Measurements from ENCODE around the gene KRTAP5-2. TPM values are rescaled to one million over a fixed set of nuclear protein-coding genes. Genes with fewer than 3 reads are reported as not detected.

KRTAP5-2 gene
- total RNA-seq, 1 donor from 2014 or later: not detected

DNA sequence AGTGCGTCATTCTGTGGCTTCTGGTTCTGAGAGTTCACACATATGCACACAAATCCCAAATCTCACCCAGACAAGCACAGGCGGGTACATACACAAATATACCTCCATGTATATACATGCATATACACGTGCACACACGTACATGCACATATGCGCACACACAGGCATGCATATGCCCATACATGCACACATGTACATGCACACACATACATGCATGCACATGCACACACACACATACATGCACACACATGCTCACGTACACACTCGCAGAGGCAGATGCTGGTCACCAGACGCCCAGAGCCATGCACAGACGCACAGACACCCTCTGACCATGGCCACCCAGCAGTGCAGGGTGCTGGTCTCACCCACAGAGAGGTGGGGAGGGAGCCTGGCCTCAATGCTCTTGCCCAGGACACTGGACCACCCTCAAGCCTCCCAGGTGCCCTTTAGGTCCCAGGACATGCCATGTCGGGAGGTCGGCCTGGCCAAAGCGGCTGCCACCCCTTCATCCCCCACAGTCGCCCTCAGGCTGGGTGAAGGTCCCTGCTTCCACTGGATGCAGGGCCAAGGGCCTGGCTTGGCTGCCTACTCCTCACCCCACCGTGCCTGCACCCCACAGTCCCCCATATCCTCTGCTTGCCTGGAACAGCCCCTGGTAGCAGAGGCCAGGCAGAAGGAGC is 35.5 kb downstream of the KRTAP5-2 start:
- DNase-seq (ENCODE audit: low spot score): no peak
- ATAC-seq: no peak
- intact Hi-C loops (cut with DNase I): no loop called here

DNA sequence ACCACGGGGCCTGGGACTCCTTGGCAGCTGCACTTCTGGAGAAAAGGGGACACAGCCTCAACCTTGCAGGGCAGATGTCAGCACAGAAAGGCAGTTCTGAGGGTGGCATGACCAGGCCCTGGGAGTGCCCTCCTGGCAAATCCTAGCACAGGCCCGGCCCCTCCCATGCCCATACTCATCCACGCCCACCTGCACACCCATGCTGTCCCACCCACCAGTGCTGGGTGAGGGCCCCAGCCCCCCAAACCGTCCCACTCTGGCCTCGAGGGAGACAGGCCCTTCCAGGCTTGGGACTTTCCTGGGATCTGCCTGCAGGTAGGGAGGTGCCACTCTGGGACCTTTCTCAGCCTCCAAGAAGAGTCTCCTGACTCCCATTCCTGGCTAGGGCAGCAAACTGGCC is 36.1 kb downstream of the KRTAP5-2 start:
- ATAC-seq: no peak
- intact Hi-C loops (cut with DNase I): no loop called here
- no peak for DNase-seq (ENCODE audit: low spot score)

DNA sequence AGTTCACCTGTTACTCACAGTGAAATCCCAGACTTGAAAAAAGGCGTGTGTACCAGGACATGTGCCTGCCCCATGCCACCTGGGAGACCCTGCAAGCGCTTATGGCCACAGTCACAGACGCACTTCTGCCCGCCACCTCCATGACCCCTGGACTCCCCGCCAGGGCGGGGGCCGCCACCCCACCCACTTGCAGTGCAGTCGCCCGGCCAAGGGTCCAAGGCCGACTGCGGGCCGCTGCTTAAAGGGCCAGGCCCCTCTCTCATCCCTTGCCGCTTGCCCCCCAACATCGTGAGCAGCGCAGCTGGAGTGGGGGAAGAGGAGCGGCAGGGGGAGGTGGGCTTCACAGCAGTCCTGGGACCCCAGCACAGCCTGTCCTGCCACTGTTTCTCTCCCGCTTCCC is 36.8 kb downstream of the KRTAP5-2 start:
- intact Hi-C loops (cut with DNase I): no loop called here
- ATAC-seq: no peak
- DNase-seq (ENCODE audit: low spot score): no peak

DNA sequence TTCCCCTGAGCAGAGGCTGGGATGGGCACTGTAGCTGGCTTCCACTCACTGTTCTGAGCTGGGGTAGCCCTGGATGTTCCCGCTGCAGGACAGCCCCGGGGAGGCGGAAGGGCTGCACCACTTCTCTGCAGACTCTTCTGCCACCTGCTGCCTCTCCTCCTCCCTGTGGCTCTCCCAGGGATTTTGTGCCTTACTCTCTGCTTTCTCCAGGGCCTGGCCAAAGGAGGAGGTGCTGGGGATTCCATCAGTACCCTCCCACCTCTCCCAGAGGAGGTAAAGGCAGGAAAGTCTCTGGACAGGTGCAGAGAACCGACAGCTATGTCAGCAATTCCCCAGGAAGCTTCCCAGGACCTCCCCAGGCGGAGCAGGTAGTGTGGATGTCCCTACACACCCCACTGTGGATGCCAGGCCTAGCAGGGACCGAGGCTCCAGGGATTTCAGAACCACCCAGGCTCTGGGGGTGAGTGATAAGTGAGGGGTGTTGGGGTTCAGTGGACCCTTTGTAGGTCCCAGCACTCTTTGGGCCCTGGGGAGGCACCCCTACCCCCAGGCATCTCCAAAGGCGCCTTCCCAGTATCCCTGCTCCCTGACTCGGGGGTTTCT is 37.3 kb downstream of the KRTAP5-2 start:
- ATAC-seq: no peak
- no peak for DNase-seq (ENCODE audit: low spot score)
- intact Hi-C loops (cut with DNase I): no loop called here

DNA sequence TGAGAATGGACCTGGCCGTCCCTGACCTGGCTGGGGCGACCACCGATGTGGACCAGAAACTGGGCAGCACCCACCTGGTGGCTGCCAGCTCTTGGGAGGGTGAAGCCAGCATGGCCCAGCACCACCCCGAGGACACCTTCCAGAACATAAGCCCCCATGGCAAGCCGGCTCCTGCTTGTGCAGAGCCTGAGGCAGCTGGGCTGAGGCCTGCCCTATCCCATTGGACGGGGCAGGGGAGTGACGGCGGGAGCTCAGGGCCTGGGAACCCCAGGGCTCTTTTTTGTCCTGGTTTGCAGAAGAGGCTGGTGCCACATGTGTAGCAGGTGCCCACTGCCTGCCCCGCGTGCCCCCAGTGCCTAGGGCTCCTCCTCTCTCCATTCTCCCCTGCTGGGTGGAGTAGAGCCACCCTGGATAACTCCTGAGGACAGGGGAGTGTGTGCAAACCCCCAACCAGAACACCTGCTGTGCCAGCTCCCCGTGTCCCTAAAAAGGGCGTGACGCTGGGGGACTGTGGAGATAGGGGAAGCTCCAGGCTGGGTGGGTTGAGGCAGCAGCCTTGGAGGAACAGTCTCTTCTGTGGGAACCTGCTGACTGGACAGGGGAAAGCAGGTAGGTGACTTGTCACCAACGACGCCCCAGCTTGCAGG is 38.0 kb downstream of the KRTAP5-2 start:
- intact Hi-C loops (cut with DNase I): no loop called here
- DNase-seq (ENCODE audit: low spot score) (peak; percentile 62), ATAC-seq (no peak)

DNA sequence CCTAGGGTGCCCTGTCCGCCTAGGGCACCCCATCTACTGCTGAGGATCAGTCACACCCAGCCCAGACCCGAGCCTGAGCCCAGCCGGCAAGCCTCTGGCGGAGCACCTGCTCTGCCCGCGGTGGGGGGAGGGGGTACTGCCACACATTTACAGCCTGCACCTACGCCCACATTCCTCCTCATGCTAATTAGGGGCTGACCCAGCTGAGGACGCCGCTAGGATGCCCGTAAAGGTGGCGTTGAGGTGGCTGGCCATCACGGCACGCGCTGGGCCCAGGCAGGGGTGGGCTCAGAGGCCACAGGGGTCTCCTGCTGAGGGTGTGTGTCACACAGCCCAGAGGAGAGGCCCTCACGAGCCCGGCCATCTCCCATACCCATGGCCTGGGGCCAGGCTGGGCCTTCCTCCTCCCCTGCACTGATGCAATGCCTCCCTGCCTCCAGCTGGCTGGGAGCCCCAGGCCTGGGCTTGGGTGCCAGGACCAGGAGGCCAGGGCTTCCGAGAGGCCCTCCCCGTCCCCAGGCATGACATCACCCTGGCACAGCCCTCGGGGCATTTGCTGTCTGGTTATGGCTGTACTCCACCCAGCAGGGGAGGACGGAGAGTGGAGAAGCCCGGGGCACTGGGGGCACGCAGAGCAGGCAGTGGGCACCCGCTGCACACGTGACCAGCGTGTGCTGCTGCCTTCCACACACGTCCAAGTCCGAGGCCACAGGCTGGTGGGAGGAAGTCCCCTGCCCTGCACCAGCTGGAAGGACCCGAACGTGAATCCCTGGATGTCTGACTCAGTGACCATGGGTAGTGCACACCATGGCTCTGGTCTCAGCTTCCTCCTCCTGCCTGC is 38.8 kb downstream of the KRTAP5-2 start:
- peak; percentile 84 for ATAC-seq
- DNase-seq (ENCODE audit: low spot score): peak; percentile 91
- intact Hi-C loops (cut with DNase I): no loop called here

DNA sequence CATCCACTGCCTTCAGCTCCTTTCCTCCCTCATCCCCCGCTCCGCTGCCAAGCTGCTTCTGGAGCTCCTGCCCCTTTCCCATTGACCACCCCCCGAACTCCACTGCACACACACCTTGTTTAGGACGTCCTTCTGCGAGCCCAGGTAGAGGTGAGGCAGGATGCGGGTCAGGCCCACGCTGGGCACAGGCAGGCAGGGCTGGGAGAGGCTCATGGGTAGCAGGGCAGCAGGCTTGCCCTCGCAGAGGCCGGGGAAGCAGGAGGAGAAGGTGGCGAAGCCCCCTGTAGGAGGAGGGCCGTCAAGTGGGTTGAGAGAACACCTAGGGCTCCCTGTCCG is 39.4 kb downstream of the KRTAP5-2 start:
- DNase-seq (ENCODE audit: low spot score): no peak
- ATAC-seq: peak; percentile 0
- intact Hi-C loops (cut with DNase I): no loop called here

DNA sequence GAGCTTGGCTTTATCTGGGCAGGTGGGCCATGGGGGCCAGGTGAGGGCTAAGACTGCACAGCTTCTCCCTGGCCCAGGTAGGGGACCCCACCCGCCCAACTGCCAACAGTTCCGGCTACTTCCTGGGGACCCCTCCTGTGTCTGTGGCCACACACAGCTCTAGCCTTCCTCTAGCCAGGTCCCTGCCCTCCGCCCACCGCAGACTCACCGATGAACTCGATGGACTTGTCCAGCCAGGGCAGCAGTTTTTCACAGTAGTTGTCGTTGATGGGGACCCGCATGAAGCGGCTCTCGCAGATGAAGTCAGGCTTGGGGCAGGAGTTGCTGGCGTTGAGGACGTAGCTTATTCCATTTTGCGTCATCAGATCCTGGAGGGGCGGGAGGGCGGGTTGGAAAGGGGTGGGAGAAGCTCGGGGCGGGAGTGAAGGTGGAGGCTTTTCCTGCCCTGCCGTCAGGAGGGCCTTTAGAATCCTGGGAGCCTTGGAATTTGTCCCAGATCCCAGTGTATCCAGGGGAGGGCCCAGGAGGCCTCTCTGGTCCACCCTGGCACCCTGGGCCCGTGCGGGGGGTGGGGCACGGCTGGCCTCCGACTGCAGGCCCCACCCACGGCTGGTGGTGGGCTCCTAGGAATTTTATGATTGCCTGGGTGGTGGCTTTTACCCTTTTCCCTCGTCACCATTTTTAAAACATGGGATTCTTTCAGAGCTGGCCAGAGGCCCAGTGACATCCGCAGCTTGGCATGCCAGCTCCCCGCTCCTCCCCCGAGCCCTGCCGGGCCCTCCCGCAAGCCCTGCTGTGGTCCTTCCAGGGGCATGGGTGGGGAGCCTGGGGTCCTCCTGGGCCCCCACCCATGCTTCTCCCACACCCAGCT is 40.0 kb downstream of the KRTAP5-2 start:
- intact Hi-C loops (cut with DNase I): no loop called here
- DNase-seq (ENCODE audit: low spot score) (peak; percentile 84), ATAC-seq (peak; percentile 52)

DNA sequence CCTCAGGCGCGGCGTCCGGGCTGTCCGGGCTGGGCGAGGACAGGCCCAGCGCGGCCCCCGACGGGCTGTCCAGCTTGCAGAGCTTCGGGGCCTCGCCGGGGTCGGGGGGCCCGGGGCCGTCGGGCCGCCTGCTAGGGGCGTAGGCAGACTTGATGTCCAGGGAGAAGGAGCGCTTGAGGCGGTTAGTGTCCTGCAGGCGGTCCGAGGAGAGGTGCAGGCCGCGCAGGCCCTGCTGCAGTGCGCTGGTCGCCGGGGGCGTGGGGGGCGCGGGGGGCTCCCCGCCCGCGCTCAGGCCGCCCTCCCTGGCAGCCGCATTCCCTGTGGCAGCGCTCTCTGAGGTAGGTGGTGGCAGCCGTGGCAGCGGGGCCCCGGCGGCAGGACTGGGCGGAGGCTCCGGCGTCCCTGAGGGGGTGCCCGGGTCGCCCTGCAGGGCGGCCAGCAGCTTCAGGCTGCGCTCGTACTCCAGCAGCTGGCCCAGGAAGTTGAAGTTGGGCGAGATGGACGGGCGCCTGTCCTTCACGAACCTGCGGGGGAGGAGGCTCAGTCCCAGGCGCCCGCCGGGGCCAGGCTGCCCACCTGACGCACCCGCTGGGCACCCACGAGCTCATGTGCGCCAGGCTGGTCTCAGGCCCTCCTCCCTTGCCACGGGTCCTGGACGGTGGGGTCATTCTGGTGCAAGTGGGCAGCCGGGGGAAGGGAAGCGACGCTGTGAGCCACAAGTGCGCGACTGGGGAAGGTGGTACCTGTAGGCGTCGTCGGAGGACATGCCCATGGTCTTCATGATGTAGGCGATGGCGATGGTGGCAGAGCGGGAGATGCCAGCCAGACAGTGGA is 40.8 kb downstream of the KRTAP5-2 start:
- no peak for ATAC-seq
- intact Hi-C loops (cut with DNase I): no loop called here
- DNase-seq (ENCODE audit: low spot score): no peak

DNA sequence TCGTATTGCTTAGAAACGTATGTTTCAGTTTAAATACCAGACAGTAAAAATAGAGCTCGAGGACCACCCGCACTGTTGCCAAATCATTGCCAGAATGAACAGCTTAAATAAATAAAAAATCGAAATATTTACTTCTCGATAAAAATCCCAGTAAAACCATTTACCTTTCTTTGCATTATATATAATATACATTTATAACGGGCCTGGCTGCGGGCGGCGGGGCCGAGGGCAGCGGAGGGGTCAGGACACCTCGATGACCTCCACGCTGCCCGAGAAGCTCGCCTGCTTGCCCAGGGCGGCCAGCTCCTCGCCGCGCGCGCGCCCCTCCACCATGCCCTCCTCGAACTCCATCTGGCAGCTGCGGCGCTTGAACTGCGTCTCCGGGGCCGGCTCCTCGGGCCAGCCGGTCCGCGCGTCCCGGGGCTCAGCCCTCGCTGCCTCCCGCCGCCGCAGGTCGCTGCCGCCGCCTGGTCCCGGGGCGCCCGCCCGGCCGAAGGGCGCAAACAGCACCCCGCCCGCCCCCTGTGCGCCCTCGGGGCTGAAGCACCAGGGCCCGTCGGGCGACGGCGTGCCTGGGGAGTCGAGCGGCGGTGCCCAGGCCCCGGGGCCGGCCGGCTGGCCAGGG is 41.7 kb downstream of the KRTAP5-2 start:
- no peak for ATAC-seq
- intact Hi-C loops (cut with DNase I): no loop called here

DNA sequence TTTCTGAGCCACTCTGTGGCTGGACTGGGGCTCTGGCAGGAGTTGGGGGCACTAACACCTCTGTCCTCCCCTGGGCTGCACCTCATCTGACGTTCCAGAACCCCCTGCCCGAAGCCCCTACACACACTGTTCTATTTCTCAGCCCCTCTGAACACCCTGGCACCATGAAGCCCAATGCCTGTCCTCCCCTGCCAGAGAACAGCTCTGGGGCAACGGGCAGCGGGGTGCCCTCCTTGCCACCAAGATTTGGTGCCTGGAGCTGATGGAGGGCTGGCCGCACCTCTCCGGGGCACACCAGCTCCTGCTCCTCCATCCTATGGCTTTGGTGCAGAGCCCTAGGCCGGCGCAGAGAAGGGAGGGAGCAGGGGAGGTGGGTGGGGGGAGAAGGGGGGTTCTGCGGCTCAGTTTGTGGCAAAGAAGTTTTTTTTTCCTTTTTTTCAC is 42.4 kb downstream of the KRTAP5-2 start:
- no peak for DNase-seq (ENCODE audit: low spot score)
- ATAC-seq: no peak
- intact Hi-C loops (cut with DNase I): no loop called here

More for the DNA sequence above, 41.7 kb downstream of the KRTAP5-2 start:
- DNase-seq (ENCODE audit: low spot score): no peak

DNA sequence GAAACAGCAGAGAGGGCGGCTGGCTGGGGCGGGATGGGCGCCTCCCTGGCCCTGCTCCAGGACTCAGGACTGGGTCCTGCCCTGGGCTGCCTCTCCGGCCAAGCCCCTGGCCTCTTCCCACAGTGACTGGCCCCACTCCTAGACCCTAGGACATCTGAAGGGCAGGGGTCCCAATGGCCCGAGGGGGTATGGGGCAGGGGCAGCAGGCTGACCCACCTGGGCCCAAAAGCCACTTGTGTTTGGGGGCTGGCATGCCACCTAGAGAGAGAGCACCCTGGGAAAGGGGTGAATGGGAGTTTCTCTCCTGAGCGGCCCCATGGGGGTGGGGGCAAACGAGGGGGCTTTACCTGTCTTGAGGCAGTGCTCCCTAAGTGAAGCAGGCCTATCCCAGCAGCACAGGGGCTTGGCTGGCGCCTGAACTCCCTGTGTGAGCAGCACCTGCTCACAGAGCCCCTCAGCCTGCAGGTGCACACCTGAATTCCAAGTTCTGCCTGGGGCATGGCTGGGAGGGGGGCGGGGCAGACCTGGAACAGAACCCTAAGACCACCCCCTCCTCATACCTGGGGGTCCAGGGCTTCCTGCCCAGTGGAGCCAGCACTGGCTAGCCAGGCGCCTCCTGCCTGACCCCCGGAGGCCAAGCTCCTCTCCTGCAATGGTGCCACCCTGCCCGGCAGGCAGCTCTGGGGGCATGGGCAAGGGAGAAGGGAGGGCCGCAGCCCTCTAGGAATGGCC is 42.9 kb downstream of the KRTAP5-2 start:
- DNase-seq (ENCODE audit: low spot score): no peak
- ATAC-seq: no peak
- intact Hi-C loops (cut with DNase I): no loop called here

DNA sequence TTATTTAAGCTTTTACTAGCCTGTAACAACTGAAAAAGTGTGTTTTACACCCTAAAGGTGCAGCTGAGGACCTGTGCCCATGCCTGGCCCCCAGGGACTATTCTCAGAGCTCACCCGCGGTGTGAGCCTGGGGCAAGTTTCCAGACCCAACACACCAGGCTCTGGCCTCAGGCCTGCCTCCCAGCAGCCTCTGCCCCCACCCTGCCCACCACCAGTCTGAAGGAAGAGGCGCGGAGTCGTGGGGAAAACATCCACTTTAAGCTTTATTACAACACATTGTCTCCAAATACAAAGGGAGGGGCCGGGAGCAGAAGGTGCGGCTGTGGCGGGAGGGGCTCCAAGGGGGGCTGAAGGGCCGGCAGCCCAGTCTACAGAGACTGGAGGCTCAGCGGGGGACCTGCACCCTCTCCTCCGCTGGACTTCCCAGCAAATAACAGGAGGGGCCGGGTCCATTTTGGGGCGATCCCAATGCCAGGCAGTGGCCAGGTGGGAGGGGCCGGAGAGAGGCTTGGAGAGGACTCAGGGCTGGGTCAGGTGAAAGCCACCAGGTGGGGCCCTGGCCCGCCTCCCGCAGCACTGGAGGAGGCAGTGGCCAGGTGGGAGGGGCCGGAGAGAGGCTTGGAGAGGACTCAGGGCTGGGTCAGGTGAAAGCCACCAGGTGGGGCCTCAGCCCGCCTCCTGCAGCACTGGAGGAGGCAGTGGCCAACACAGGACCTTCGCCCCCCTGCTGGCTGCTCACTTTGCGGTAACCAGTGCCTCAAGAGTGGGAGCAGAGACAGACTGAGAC is 44.1 kb downstream of the KRTAP5-2 start:
- intact Hi-C loops (cut with DNase I): no loop called here
- DNase-seq (ENCODE audit: low spot score) (no peak), ATAC-seq (no peak)

DNA sequence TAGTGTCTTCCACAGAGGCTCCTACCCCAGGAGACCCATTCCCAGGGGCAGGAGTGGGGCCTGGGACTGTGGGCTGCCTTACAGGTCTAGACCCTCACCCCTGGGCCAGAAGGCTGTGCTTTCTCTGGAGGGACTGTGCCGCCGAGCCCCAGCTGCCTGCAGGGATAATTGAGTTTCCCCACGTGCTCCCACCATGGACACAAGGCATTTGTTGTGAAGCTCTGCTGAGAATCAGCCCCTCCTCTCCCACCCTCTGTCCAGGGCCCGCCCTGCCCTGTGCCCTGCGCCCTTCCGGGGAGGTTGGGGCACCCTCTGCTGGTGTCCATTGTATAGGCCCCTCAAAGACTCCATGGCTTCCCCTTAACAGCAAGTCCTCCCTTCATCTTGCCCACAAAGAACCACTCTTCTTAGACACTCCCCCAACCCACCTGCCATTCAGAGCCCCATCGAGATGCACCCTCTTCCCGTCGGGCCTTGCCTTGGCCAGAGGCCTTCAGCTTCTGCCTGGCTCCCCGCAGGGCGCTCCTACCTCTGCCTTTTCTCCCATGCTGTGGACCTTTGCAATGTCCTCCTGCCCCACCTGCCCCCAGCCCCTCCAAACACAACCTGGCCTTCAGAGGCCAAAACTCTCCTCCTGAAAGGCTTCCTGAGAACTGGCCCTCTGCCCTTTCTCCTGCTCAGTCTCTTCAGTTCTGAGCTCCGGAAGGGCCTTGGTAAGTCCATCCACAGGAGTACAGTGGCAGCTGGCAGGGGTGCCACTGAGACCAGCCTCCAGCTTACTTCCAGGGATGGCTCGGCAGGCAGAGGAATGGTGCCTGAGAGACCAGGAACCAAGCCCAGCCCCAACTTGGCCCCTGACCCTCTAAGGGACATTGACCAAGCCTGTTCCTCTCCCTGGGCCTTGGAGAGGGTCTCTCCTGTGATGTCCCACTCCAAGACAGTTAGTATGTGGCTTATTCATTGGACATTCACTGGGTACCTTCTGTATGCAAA is 48.5 kb downstream of the KRTAP5-2 start:
- intact Hi-C loops (cut with DNase I): no loop called here
- peak; percentile 38 for ATAC-seq

More for the DNA sequence above, 48.5 kb downstream of the KRTAP5-2 start:
- no peak for DNase-seq (ENCODE audit: low spot score)
